Measurements from ENCODE around the gene SPOP.
"Not testable (repeated sequence)": the region's sequence is repeated elsewhere in the genome, so short reads cannot be mapped to it uniquely, and the experiment has no call there.

The SPOP gene

DNA sequence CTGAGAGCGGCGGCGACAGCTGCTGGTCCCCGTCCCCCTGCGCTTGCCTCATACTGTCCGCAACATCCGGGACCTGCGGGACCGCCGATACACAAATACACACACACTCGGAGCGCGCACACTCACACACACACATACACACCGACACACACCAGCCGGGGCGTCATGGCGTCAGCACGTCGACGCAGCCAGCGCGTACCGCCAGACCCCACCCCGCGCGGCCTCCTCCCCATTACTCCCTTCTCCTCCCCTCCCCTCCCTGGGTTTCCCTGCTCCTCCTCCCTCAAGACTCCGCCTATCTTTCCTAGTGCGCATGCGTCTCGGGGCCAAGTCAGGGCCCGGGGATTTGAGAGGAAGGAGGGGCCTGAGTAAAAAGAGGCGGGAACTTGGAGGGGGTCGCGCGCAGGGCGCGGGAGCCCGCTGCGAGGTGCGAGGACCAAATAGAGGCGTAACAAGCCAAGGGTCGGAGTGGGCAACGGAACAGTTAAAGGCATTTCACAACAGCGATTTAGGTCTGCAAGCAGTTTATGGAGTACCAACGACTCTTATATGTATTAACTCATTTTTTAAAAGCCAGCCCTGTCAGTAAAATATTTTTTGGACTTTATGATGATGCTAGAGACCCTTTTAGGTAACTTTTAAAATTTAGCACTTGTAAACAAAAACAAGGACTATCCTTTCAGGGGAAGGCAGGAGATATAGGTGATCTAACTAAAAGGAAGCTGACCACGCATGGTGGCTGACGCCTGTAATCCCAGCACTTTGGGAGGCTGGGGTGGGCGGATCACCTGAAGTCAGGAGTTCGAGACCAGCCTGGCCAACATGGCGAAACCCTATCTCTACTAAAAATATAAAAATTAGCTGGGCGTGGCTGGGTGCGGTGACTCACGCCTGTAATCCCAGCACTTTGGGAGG is at the start of gene SPOP:
SPOP (minus strand) TSS at position 165 of the 915 bp plus-strand sequence. CDS start 55,287 bp downstream, outside the sequence.
- Histone ChIP-seq H3K27ac (peak within 1 kb of the TSS; percentile 98), H3K27me3 (no peaks in the 10 kb centered on the region), H3K4me3 (ENCODE audit: low read depth in 1 of 2, low read length in 1 of 2) (peak within 1 kb of the TSS; percentile 73 to 83), H3K9me3 (no peaks in the 10 kb centered on the region), H3K36me3 (peaks cover 4% of the 10 kb centered on the region), H3K4me1 (ENCODE audit: control insufficient read depth in 1 of 2, insufficient read depth in 1 of 2, low read depth in 1 of 2, low read length in 1 of 2) (peaks cover 24 to 38% of the 10 kb centered on the region in 2 experiments)
- peak; percentile 15 for TF ChIP-seq CTCF (IDR thresholded peaks at IDR 0.05)

DNA sequence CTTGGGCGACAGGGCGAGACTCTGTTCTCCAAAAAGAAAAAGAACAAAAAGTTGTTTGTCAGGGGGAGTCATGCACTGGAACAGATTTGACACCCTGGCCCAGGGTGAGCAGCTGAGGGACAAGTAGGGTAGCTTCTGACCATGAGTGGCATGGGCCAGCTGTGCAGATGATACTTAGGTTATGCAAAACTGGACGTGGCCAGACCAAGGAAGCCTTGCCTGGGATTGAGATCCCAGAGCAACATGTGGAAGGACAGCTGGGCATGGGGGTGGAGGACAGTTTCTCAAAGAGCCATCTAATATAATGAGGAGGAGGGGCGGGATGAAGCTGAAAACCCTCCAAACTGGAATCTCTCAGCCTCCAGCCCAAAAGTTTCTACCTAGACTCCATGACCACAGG is 49.5 kb upstream of the SPOP start:
- TF ChIP-seq CTCF (IDR thresholded peaks at IDR 0.05), result no peak
- Histone ChIP-seq H3K27ac (no peak overlapping the region), H3K4me3 (ENCODE audit: low read depth in 1 of 2, low read length in 1 of 2) (no peak overlapping the region), H3K9me3 (no peaks in the 10 kb centered on the region), H3K36me3 (peaks cover 8% of the 10 kb centered on the region), H3K4me1 (ENCODE audit: control insufficient read depth in 1 of 2, insufficient read depth in 1 of 2, low read depth in 1 of 2, low read length in 1 of 2) (peaks cover 4 to 17% of the 10 kb centered on the region in 2 experiments), H3K27me3 (no peaks in the 10 kb centered on the region)

DNA sequence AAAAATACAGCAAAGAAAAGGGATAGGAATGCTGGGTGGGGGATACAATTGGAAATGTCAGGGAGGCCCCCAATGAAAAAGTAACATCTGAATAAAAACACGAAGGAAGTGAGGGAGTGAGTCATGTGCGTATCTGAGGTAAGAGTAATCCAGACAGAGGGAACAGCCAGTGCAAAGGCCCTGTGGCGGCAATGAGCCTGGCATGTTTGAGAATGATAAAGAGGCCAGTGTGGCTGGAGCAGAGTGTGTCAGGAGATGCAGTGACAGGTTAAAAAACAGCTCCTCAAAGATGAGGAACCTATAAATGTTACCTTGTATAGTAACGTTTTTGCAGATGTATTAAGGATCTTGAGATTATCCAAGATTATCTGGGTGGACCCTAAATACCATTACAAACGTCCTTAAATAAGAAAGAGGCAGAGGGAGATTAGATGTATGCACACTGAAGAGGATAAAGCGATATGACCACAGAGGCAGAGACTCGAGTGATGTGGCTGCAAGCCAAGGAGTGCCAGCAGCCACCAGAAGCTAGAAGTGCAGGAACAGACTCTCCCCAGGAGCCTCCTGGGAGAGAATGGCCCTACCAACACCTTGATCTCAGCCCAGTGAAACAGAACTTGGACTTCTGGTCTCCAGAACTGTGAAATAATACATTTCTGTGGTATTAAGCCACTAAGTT is 47.7 kb upstream of the SPOP start:
- Histone ChIP-seq H3K4me3 (ENCODE audit: low read depth in 1 of 2, low read length in 1 of 2) (no peak overlapping the region), H3K36me3 (peaks cover 23% of the 10 kb centered on the region), H3K27me3 (no peaks in the 10 kb centered on the region), H3K27ac (no peak overlapping the region), H3K9me3 (no peaks in the 10 kb centered on the region), H3K4me1 (ENCODE audit: control insufficient read depth in 1 of 2, insufficient read depth in 1 of 2, low read depth in 1 of 2, low read length in 1 of 2) (peaks cover 4 to 16% of the 10 kb centered on the region in 2 experiments)
- TF ChIP-seq CTCF (IDR thresholded peaks at IDR 0.05), result no peak

DNA sequence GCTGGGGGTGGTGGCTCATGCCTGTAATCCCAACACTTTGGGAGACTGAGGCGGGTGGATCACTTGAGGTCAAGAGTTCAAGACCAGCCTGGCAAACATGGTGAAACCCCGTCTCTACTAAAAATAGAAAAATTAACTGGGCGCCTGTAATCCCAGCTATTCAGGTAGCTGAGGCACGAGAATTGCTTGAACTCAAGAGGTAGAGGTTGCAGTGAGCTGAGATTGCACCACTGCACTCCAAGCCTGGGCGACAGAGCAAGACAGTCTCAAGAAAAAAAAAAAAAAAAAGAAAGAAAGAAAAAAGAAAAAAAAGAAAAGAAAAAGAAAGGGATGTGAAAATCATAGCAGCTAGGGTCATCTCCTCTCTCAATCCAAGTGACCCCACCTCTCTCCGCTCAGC is 46.7 kb upstream of the SPOP start:
- Histone ChIP-seq H3K36me3 (peaks cover 34% of the 10 kb centered on the region), H3K4me1 (ENCODE audit: control insufficient read depth in 1 of 2, insufficient read depth in 1 of 2, low read depth in 1 of 2, low read length in 1 of 2) (peaks cover 4 to 16% of the 10 kb centered on the region in 2 experiments)
- not testable (repeated sequence) for H3K9me3 ChIP-seq; H3K27ac ChIP-seq; H3K4me3 ChIP-seq (ENCODE audit: low read depth in 1 of 2, low read length in 1 of 2); H3K27me3 ChIP-seq

DNA sequence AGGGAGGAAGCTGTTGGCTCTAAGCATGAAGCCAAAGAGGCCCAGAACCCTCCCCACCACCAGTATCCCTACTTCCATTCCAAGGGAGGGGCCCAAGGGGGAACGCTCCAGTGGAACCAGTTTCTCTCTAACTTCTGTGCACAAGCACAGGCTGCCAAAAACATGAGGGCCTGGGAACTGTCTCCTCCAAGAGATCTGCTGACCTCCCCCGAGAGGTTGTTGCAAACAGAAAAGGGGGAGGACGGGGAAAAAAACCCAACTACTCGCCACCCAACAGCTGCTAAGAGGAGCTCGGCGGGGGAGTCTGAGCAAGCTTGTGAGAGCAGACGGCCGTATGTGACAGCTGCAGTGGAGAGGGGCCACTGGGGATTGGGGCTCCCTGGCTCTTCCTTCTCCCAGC is 45.5 kb upstream of the SPOP start:
- Histone ChIP-seq H3K36me3 (peaks cover 45% of the 10 kb centered on the region), H3K27ac (no peak overlapping the region), H3K4me1 (ENCODE audit: control insufficient read depth in 1 of 2, insufficient read depth in 1 of 2, low read depth in 1 of 2, low read length in 1 of 2) (peaks cover under 1 to 10% of the 10 kb centered on the region in 2 experiments), H3K9me3 (no peaks in the 10 kb centered on the region), H3K4me3 (ENCODE audit: low read depth in 1 of 2, low read length in 1 of 2) (no peak overlapping the region), H3K27me3 (no peaks in the 10 kb centered on the region)
- TF ChIP-seq CTCF (IDR thresholded peaks at IDR 0.05), result no peak

DNA sequence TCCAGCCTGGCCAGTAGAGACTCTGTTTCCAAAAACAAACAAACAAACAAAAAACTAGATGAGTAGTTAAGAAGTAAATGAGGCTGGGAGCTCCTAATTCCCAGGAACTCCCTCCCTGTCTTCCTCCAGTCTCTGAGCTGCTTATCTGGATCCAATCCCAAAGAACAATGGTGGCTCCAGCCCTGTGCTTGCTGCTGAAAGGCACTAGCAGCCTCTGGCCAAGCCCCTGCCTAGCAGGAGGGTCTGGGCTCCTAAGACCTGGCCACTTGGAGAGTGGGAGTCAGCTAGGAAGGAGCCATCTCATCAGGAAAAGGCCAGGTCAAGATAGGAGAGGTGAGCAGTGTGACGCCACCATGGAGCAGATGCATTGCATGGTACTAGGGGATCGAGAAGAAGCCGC is 44.2 kb upstream of the SPOP start:
- H3K27ac ChIP-seq, result no peak overlapping the region
- no peaks in the 10 kb centered on the region for H3K27me3 ChIP-seq
- H3K4me1 ChIP-seq (ENCODE audit: control insufficient read depth in 1 of 2, insufficient read depth in 1 of 2, low read depth in 1 of 2, low read length in 1 of 2), result no peaks in the 10 kb centered on the region
- TF ChIP-seq CTCF (IDR thresholded peaks at IDR 0.05), result no peak
- H3K9me3 ChIP-seq, result no peaks in the 10 kb centered on the region
- H3K36me3 ChIP-seq, result peaks cover 58% of the 10 kb centered on the region
- no peak overlapping the region for H3K4me3 ChIP-seq (ENCODE audit: low read depth in 1 of 2, low read length in 1 of 2)

All from neutrophil (primary cell).